Germinal center (tissue), 1 donor: ENCODE data around the gene FAM234B.

Source experiments
- DNase-seq: peaks from one replicate; pipeline ENCODE4 v3.0.0; 2012; ENCODE audit warnings: mixed read lengths, low spot score

FAM234B gene

GRCh38 chr12:13044002-13044905 is at the start of gene FAM234B:
FAM234B (plus strand) TSS chr12:13044381; CDS start chr12:13044404, 23 bp downstream.
- DNase-seq: peak; percentile 78

- DNase-seq: no peak
Observed at GRCh38 chr12:12995088-12995487, 49.1 kb upstream of the FAM234B start.

- DNase-seq: no peak
Observed at GRCh38 chr12:12996209-12996608, 48.0 kb upstream of the FAM234B start.

- DNase-seq: no peak
Observed at GRCh38 chr12:12997156-12997555, 47.0 kb upstream of the FAM234B start.

GRCh38 chr12:12997734-12998133 is 46.4 kb upstream of the FAM234B start:
- no peak for DNase-seq

- DNase-seq: no peak
Observed at GRCh38 chr12:12998248-12998647, 45.9 kb upstream of the FAM234B start.

- no peak for DNase-seq
Observed at GRCh38 chr12:12999271-12999958, 44.8 kb upstream of the FAM234B start.

GRCh38 chr12:12999959-13000615 is 44.1 kb upstream of the FAM234B start, which contains the start of gene HEBP1:
HEBP1 (minus strand) TSS chr12:13000265; CDS start chr12:13000114, 151 bp downstream.
- DNase-seq: peak; percentile 98

- peak; percentile 33 for DNase-seq
Observed at GRCh38 chr12:13000616-13000924, 43.6 kb upstream of the FAM234B start.

GRCh38 chr12:13000925-13001774 is 43.0 kb upstream of the FAM234B start:
- peak; percentile 72 for DNase-seq

GRCh38 chr12:13001775-13002040 is 42.5 kb upstream of the FAM234B start:
- DNase-seq: no peak

- no peak for DNase-seq
Observed at GRCh38 chr12:13002301-13003097, 41.7 kb upstream of the FAM234B start.

GRCh38 chr12:13004361-13004760 is 39.8 kb upstream of the FAM234B start:
- DNase-seq: no peak

GRCh38 chr12:13004986-13005385 is 39.2 kb upstream of the FAM234B start:
- no peak for DNase-seq

GRCh38 chr12:13005649-13006048 is 38.5 kb upstream of the FAM234B start:
- no peak for DNase-seq

GRCh38 chr12:13007496-13008233 is 36.5 kb upstream of the FAM234B start:
- DNase-seq: no peak

- DNase-seq: no peak
Observed at GRCh38 chr12:13008741-13009380, 35.3 kb upstream of the FAM234B start.

GRCh38 chr12:13011098-13011497 is 33.1 kb upstream of the FAM234B start:
- DNase-seq: no peak

GRCh38 chr12:13022851-13023271 is 21.3 kb upstream of the FAM234B start:
- no peak for DNase-seq
